CD4-positive, alpha-beta memory T cell (primary cell): ENCODE measurements around the gene USF1. TPM values are rescaled to one million over a fixed set of nuclear protein-coding genes. Genes with fewer than 3 reads are reported as not detected.
A peak's percentile ranks its signal among the peaks of the same experiment; 100 is the strongest.

ENCODE experiments used
- CTCF ChIA-PET: fragments of 350-600 bp; sonication (Branson Sonifier 250); formaldehyde crosslinking; loops from one replicate; lab custom pipeline; 2021; ENCODE audit warnings: inconsistent platforms; ENCODE audit not compliant: partially characterized antibody; lab: Charles Lee
- POLR2A ChIA-PET: fragments of 350-600 bp; sonication (Branson Sonifier 250); formaldehyde crosslinking; loops from one replicate; lab custom pipeline; 2021; ENCODE audit not compliant: partially characterized antibody; lab: Charles Lee
- DNase-seq, 5 donors: peaks; one replicate each; pipeline versions ENCODE4 v3.0.0 to v3.0.0-alpha.2; 2020 to 2022; ENCODE audit warnings: mixed read lengths in 1 of 5
- H3K27ac ChIP-seq: one replicate; pipeline ENCODE4 v1.7.0; 2013; ENCODE audit warnings: low read depth, low read length
- H3K27me3 ChIP-seq: 2 replicates; pipeline ENCODE4 v1.7.0; 2013; ENCODE audit warnings: mild to moderate bottlenecking, low read length, moderate library complexity; ENCODE audit not compliant: insufficient read depth
- H3K36me3 ChIP-seq: 2 replicates; pipeline ENCODE4 v1.7.0; 2013; ENCODE audit warnings: mild to moderate bottlenecking, low read length, moderate library complexity; ENCODE audit not compliant: insufficient read depth
- H3K4me1 ChIP-seq: 2 replicates; pipeline ENCODE4 v1.7.0; 2013; ENCODE audit warnings: mild to moderate bottlenecking, low read length, moderate library complexity; ENCODE audit not compliant: insufficient read depth
- H3K4me3 ChIP-seq, 2 donors: one replicate each; pipeline ENCODE4 v1.7.0; 2013; ENCODE audit warnings: low read length in 2 of 2, mild to moderate bottlenecking in 1 of 2
- H3K9me3 ChIP-seq, 2 donors: one replicate each; pipeline ENCODE4 v1.7.0; 2013; ENCODE audit warnings: low read length in 2 of 2, control low read depth in 1 of 2; ENCODE audit not compliant: control insufficient read depth in 1 of 2
- H3K27ac Mint-ChIP-seq, 7 donors: one replicate each; pipeline ENCODE4 v1.8.0; 2020 to 2021; ENCODE audit warnings: mixed read lengths in 7 of 7, mild to moderate bottlenecking in 6 of 7, inconsistent platforms in 3 of 7, moderate library complexity in 3 of 7
- H3K27me3 Mint-ChIP-seq, 2 donors: one replicate each; pipeline ENCODE4 v1.8.0; 2020 to 2021; ENCODE audit warnings: mixed read lengths in 2 of 2
- H3K36me3 Mint-ChIP-seq, 2 donors: one replicate each; pipeline ENCODE4 v1.8.0; 2020 to 2021; ENCODE audit warnings: mixed read lengths in 2 of 2, inconsistent platforms in 1 of 2, mild to moderate bottlenecking in 1 of 2
- H3K4me1 Mint-ChIP-seq, 4 donors: one replicate each; pipeline ENCODE4 v1.8.0; 2020 to 2021; ENCODE audit warnings: mixed read lengths in 4 of 4, mild to moderate bottlenecking in 1 of 4
- H3K4me3 Mint-ChIP-seq, 8 donors: one replicate each; pipeline ENCODE4 v1.8.0; 2020 to 2021; ENCODE audit warnings: mixed read lengths in 8 of 8, mild to moderate bottlenecking in 7 of 8, moderate library complexity in 6 of 8, inconsistent platforms in 3 of 8
- H3K9me3 Mint-ChIP-seq, 8 donors: one replicate each; pipeline ENCODE4 v1.8.0; 2020 to 2021; ENCODE audit warnings: mixed read lengths in 8 of 8, mild to moderate bottlenecking in 5 of 8, inconsistent platforms in 3 of 8, moderate library complexity in 1 of 8
- intact Hi-C: fragments of 100-400 bp; cut with micrococcal nuclease; formaldehyde crosslinking; loops from one replicate; pipeline ENCODE4 v1.15.1; 2023
- polyA plus RNA-seq, 2 donors: library from polyadenylated mRNA; unstranded; fragments of 300-500 nt; fragmentation: Illumina TruSeq; gene quantifications; one replicate each; pipeline ENCODE4 v1.2.3, GENCODE V29; 2021
- total RNA-seq, 2 experiments: library from RNA; stranded (reverse); gene quantifications; one replicate each; pipeline ENCODE4 v1.2.3, GENCODE V29; 2021

USF1 gene, protein sequence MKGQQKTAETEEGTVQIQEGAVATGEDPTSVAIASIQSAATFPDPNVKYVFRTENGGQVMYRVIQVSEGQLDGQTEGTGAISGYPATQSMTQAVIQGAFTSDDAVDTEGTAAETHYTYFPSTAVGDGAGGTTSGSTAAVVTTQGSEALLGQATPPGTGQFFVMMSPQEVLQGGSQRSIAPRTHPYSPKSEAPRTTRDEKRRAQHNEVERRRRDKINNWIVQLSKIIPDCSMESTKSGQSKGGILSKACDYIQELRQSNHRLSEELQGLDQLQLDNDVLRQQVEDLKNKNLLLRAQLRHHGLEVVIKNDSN
- total RNA-seq: 100 to 1,000 TPM; 101 to 102 TPM
- polyA plus RNA-seq: 1 to 10 TPM; 1.4 to 5.9 TPM

- peaks cover 32 to 68% of the 10 kb centered on the region in 2 donors for H3K36me3 Mint-ChIP-seq
Observed at GRCh38 chr1:161045736-161046604, at the start of gene USF1. USF1 (minus strand) TSS chr1:161045977; CDS start chr1:161043275, 2,702 bp downstream.

DNA sequence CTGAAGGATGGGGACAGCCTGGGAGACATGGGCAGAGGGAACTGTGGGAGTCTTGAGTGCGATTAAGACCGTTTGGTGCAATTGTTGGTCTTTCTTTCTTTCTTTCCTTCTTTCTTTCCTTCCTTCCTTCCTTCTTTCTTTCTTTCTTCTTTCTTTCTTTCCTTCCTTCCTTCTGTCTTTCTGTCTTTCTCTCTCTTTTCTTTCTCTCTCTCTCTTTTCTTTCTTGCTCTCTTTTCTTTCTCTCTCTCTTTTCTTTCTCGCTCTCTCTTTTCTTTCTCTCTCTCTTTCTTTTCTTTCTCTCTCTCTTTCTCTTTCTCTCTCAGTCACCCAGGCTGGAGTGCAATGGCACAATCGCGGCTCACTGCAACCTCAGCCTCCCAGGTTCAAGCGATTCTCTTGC lies 49.5 kb upstream of the USF1 start:
- H3K36me3 Mint-ChIP-seq: peaks cover 9 to 20% of the 10 kb centered on the region in 2 donors
- intact Hi-C loops: loop anchor here (5.0 kb wide), 2 partner anchors 258 to 368 kb away; no protein-coding TSS in a partner anchor
- H3K9me3 ChIP-seq: no peaks in the 10 kb centered on the region
- peaks cover 0 to 2% of the 10 kb centered on the region in 2 donors for H3K27me3 Mint-ChIP-seq
- no peak overlapping the region for H3K27ac ChIP-seq
- H3K27me3 ChIP-seq: no peaks in the 10 kb centered on the region
- no peak overlapping the region for H3K4me3 Mint-ChIP-seq
- peaks cover 4% of the 10 kb centered on the region for H3K36me3 ChIP-seq
- H3K4me1 Mint-ChIP-seq: peaks cover 12 to 27% (median 21%) of the 10 kb centered on the region in 4 donors
- peak overlapping the region in 4 of 7 donors; percentile 55 to 99 (median 68) for H3K27ac Mint-ChIP-seq
- peaks cover 0 to 19% (median 3%) of the 10 kb centered on the region in 8 donors for H3K9me3 Mint-ChIP-seq
- no peak for DNase-seq
- H3K4me3 ChIP-seq: no peak overlapping the region
- CTCF ChIA-PET: interaction anchor here (0.9 to 9.8 kb wide), 7 partner anchors 22 to 105 kb away, joined by 3 to 175 read pairs (median 47); partner anchors contain the start of genes ARHGAP30, F11R and TSTD1
- H3K4me1 ChIP-seq: peaks cover 22% of the 10 kb centered on the region
- POLR2A ChIA-PET: interaction anchor here (1.0 to 7.0 kb wide), 3 partner anchors 26 to 57 kb away, joined by 3 to 128 read pairs (median 122); partner anchors contain the start of genes ARHGAP30 and USF1

More at GRCh38 chr1:161045736-161046604, at the start of gene USF1:
- DNase-seq: peak; percentile 94 to 95 (median 95)
- CTCF ChIA-PET: interaction anchor here (0.9 to 10.7 kb wide), 14 partner anchors 9 to 90 kb away, joined by 3 to 171 read pairs (median 4); partner anchors contain the start of genes ARHGAP30, F11R and KLHDC9
- H3K4me3 Mint-ChIP-seq: peak within 1 kb of the TSS; percentile 87 to 99 (median 94)
- Histone ChIP-seq H3K36me3 (peaks cover 49% of the 10 kb centered on the region), H3K4me3 (peak within 1 kb of the TSS; percentile 62 to 89), H3K27ac (peak within 1 kb of the TSS; percentile 91), H3K9me3 (no peaks in the 10 kb centered on the region), H3K4me1 (peaks cover 39% of the 10 kb centered on the region), H3K27me3 (no peaks in the 10 kb centered on the region)
- intact Hi-C loops: loop anchor here (1.0 to 5.0 kb wide), 4 partner anchors 23 to 121 kb away; partner anchors contain the start of genes ARHGAP30, PPOX and UFC1
- peak within 1 kb of the TSS; percentile 90 to 100 (median 99) for H3K27ac Mint-ChIP-seq
- H3K9me3 Mint-ChIP-seq: no peaks in the 10 kb centered on the region
- POLR2A ChIA-PET: interaction anchor here (0.8 to 21.2 kb wide), 42 partner anchors 7 to 414 kb away, joined by 3 to 602 read pairs (median 5); partner anchors contain the start of genes ARHGAP30, B4GALT3, DEDD and F11R
- peaks cover 29 to 58% (median 42%) of the 10 kb centered on the region in 4 donors for H3K4me1 Mint-ChIP-seq
- no peaks in the 10 kb centered on the region for H3K27me3 Mint-ChIP-seq

GRCh38 chr1:161094481-161094880 lies 48.7 kb upstream of the USF1 start:
- peaks cover 12 to 27% (median 21%) of the 10 kb centered on the region in 4 donors for H3K4me1 Mint-ChIP-seq
- Histone ChIP-seq H3K4me1 (peaks cover 22% of the 10 kb centered on the region), H3K36me3 (no peaks in the 10 kb centered on the region), H3K4me3 (no peak overlapping the region), H3K27me3 (no peaks in the 10 kb centered on the region), H3K9me3 (no peaks in the 10 kb centered on the region), H3K27ac (no peak overlapping the region)
- H3K9me3 Mint-ChIP-seq: peaks cover 0 to 19% (median 3%) of the 10 kb centered on the region in 8 donors
- intact Hi-C loops: no loop called here
- H3K4me3 Mint-ChIP-seq: no peak overlapping the region
- CTCF ChIA-PET: interaction anchor here (0.9 to 9.8 kb wide), 6 partner anchors 23 to 97 kb away, joined by 3 to 175 read pairs (median 56); partner anchors contain the start of genes ARHGAP30, F11R and TSTD1
- peaks cover 0 to 2% of the 10 kb centered on the region in 2 donors for H3K27me3 Mint-ChIP-seq
- peaks cover 4 to 13% of the 10 kb centered on the region in 2 donors for H3K36me3 Mint-ChIP-seq
- DNase-seq: no peak
- peak overlapping the region in 3 of 7 donors; percentile 50 to 99 (median 55) for H3K27ac Mint-ChIP-seq
- POLR2A ChIA-PET: interaction anchor here (0.6 to 7.0 kb wide), 3 partner anchors 48 to 90 kb away, joined by 3 to 128 read pairs (median 3); partner anchors contain the start of gene USF1

- H3K27ac ChIP-seq: no peak overlapping the region
- H3K4me3 ChIP-seq: no peak overlapping the region
- H3K27me3 Mint-ChIP-seq: peaks cover 0 to 2% of the 10 kb centered on the region in 2 donors
- peaks cover 7 to 14% (median 11%) of the 10 kb centered on the region in 4 donors for H3K4me1 Mint-ChIP-seq
- no peaks in the 10 kb centered on the region for H3K9me3 ChIP-seq
- no peak overlapping the region for H3K4me3 Mint-ChIP-seq
- DNase-seq: no peak
- peaks cover 0 to 11% (median 2%) of the 10 kb centered on the region in 8 donors for H3K9me3 Mint-ChIP-seq
- no peaks in the 10 kb centered on the region for H3K27me3 ChIP-seq
- peaks cover 9% of the 10 kb centered on the region for H3K4me1 ChIP-seq
- peak overlapping the region in 1 of 7 donors; percentile 16 for H3K27ac Mint-ChIP-seq
- intact Hi-C loops: no loop called here
- POLR2A ChIA-PET: interaction anchor here (1.2 to 1.7 kb wide), 2 partner anchors 24 to 47 kb away, joined by 3 to 4 read pairs; partner anchors contain the start of gene USF1
- no peaks in the 10 kb centered on the region for H3K36me3 ChIP-seq
- CTCF ChIA-PET: interaction anchor here (0.6 to 9.8 kb wide), 6 partner anchors 8 to 127 kb away, joined by 3 to 175 read pairs (median 4); partner anchors contain the start of gene ARHGAP30
- peaks cover 3% of the 10 kb centered on the region in 2 donors for H3K36me3 Mint-ChIP-seq
Observed at GRCh38 chr1:161092621-161093028, 46.8 kb upstream of the USF1 start.

DNA sequence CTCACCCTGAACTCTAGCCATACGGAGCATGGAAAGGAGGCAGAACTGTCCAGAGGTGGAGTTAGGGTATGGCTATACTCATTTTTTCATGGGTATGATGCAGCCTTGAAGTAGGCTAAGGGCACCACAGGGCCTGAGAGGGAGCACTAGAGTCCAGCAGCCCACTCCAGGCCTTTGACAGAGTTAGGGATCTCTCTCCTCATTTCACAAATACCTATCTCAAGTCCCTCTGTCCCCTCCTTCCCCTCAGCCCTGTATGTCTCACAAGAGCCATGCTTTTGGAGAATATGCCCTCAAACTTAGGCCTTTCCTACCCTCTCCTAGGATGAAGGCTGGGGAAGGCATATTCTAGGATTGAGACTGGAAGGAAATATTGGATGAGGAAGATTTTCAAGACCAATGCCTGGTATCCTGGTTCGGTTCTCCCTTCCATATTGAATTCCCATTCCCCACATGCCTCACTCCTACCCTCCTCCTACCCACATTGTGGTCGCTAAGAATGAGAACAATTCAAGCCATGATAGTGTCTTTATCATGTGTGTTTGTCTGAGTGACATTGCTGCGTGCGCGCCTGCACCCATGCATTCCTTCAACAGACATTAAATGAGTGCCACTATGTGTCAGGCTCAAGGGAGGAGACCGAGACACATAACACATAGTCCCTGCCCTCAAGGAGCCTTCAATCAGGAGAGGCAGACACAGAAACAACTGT lies 46.2 kb upstream of the USF1 start:
- ChIA-PET POLR2A (interaction anchor here (1.2 to 1.7 kb wide), 2 partner anchors 23 to 46 kb away, joined by 3 to 4 read pairs; partner anchors contain the start of gene USF1), CTCF (interaction anchor here (1.0 to 7.8 kb wide), 2 partner anchors 23 to 122 kb away, joined by 3 to 159 read pairs; partner anchors contain the start of gene ARHGAP30)
- no peaks in the 10 kb centered on the region for H3K36me3 ChIP-seq
- intact Hi-C loops: no loop called here
- Mint-ChIP-seq H3K27me3 (no peaks in the 10 kb centered on the region), H3K4me3 (no peak overlapping the region), H3K4me1 (peaks cover 1 to 7% (median 4%) of the 10 kb centered on the region in 4 donors), H3K36me3 (no peaks in the 10 kb centered on the region), H3K9me3 (peaks cover 0 to 4% (median 0%) of the 10 kb centered on the region in 8 donors), H3K27ac (peak overlapping the region in 3 of 7 donors; percentile 16 to 52 (median 16))
- H3K9me3 ChIP-seq: no peaks in the 10 kb centered on the region
- H3K4me3 ChIP-seq: no peak overlapping the region
- no peak overlapping the region for H3K27ac ChIP-seq
- peaks cover 3% of the 10 kb centered on the region for H3K4me1 ChIP-seq
- DNase-seq: no peak
- no peaks in the 10 kb centered on the region for H3K27me3 ChIP-seq

- POLR2A ChIA-PET: no interaction called here
- CTCF ChIA-PET: no interaction called here
Observed at GRCh38 chr1:161091093-161091492, 45.3 kb upstream of the USF1 start.

More at GRCh38 chr1:161091093-161091492, 45.3 kb upstream of the USF1 start:
- H3K4me1 Mint-ChIP-seq: peaks cover 0 to 2% (median 0%) of the 10 kb centered on the region in 4 donors
- H3K27me3 Mint-ChIP-seq: no peaks in the 10 kb centered on the region
- H3K27ac Mint-ChIP-seq: no peak overlapping the region
- Histone ChIP-seq H3K9me3 (no peaks in the 10 kb centered on the region), H3K4me3 (no peak overlapping the region), H3K27me3 (no peaks in the 10 kb centered on the region), H3K36me3 (no peaks in the 10 kb centered on the region), H3K4me1 (no peaks in the 10 kb centered on the region), H3K27ac (no peak overlapping the region)
- DNase-seq: no peak
- no peaks in the 10 kb centered on the region for H3K36me3 Mint-ChIP-seq
- no peaks in the 10 kb centered on the region for H3K9me3 Mint-ChIP-seq
- intact Hi-C loops: no loop called here
- no peak overlapping the region for H3K4me3 Mint-ChIP-seq
